ENCODE results near the gene PALM2AKAP2.

- no peak for TF ChIP-seq POLR2A (IDR thresholded peaks at IDR 0.05; ENCODE audit: low read depth, low read length)
- no peak for TF ChIP-seq CTCF (IDR thresholded peaks at IDR 0.05; ENCODE audit: extremely low read depth in 1 of 2, insufficient read depth in 1 of 2, low read depth in 1 of 2, low read length in 2 of 2)
- no peak for TF ChIP-seq JUN (IDR thresholded peaks at IDR 0.05; ENCODE audit: borderline replicate concordance, insufficient read depth, insufficient read length, low read depth)
- TF ChIP-seq FOS (IDR thresholded peaks at IDR 0.05; ENCODE audit: borderline replicate concordance, insufficient read depth, low read length) = no peak
Measured at GRCh38 chr9:109766351-109766750, 13.6 kb upstream of the PALM2AKAP2 start.
